ENCODE results near the gene DHX34.
"Not testable (repeated sequence)": the region's sequence is repeated elsewhere in the genome, so short reads cannot be mapped to it uniquely, and the experiment has no call there.

Gene DHX34

DNA sequence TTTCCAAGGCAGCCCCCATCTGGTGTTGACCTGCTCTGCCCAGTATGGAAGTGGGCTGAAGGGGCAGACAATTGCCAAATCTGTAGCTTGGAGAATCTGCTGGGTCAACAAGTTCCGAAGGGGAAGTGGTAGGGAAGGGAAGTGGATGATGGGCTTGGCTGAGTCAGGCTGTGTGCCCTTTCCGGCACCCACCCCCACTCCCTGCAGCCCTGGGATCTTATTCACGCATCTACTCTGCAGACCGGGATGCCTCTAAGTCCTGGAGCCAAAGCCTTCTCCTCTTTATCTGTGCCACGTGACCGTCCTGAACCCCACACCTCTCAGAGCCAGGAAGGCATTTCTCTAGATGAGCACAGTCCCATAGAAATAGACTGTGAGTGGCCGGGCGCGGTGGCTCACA is 24.6 kb upstream of the DHX34 start:
- DNase-seq (ENCODE audit: low spot score) = no peak

DNA sequence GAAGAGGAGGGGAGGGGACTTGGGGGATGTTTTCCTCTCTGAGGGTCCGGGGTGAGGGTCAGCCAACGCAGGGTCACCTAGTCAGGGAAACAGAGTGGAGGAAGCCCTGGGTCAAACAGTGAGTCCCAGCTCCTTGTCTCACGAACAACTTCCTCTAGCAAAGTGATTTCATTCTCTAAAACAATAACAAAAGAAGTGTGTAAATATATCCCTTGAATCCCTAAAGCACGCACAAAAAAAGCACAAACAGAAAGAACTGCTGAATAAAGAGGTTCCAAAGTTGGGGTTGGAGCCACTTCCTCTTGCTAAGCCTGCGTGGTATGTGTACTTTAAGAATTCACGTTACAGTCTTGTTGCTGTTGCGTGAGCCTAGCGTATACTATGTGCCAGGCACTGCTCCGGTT is 18.6 kb upstream of the DHX34 start:
- DNase-seq (ENCODE audit: low spot score) = no peak

DNA sequence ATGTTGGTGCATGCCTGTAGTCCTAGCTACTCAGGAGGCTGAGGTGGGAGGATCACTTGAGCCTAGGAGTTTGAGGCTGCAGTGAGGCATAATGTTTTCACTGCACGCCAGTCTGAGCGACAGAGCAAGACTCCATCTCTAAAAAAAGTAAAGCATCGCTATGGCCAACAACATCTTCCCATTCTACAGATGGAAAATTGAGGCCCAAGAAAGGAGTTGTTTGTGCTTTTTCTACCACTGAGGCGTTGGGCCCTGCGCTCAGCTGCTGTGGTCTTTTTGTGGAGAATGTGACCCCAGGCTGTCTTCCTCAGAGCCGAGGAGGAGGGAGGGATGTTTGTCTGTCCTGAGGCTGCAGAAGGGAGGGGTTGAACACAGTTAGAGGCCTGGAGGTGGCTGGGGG is 17.6 kb upstream of the DHX34 start:
- DNase-seq (ENCODE audit: low spot score) = no peak

DNA sequence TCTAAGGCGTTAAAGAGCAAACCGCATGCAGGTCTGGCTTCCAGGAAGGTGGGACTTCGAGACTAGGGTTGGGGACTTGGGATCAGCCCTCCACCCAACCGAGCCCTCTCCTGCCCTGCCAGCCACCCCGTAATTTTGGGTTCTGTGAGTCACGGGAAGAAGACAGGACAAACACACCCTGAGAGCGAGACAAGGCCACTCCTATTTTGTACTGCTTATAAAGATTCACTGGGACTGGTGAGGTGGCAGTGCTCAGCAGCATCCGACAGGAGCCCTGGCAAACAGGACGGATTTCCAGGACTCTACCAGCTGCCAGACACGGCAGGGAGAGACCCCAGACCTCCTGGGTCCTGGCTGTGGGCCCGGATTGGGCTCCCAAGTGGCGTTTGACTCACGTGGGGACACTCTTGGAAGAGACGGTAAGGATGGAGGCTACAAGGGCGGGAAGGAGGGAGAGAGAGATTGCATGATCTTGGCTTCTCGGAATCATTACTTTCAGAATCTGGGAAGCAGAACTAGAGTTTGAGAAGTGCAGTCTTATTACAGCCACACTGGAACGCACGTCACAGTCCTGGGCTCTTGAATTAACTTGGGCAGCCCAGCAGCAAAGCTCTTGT is 17.1 kb upstream of the DHX34 start, which contains the start of gene C5AR2:
Gene C5AR2 (plus strand): TSS at position 245 of the 617 bp plus-strand sequence. CDS start 8,625 bp downstream, outside the sequence.
- no peak for DNase-seq (ENCODE audit: low spot score)

DNA sequence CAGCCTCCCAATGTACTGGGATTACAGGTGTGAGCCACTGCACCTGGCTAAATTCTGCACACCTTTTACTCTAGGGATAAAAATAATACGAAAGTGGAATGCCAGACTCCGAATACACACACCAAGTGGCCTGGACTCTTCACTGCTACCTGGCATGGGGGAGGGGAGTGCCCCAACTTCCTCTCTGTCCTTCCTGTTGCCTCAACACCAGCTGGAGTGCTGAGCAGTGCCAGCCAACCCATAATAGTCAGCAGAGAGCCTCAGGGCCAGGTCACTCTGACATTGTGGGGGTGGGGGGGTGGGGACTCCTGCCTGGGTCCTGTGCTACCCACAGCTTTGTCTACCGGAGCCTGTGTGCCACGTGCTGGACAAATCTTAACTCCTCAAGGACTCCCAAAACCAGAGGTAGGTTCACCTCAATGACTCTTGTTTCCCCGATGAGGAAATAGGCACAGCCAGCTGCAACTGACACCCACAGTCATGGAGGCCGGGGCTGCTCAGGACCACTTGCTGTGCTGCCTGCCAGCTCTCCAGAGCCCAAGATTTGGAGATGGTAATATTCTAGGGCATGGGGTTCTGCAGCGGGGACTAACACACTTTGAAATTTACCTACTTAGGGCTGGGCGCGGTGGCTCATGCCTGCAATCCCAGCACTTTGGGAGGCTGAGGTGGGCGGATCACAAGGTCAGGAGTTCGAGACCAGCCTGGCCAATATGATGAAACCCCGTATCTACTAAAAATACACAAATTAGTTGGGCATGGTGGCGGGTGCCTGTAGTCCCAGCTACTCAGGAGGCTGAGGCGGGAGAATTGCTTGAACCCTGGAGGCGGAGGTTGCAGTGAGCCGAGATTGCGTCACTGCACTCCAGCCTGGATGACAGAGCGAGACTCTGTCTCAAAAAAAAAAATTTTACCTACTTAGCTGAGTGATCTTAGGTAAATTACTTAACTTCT is 12.1 kb upstream of the DHX34 start:
- not testable (repeated sequence) for DNase-seq (ENCODE audit: low spot score)

DNA sequence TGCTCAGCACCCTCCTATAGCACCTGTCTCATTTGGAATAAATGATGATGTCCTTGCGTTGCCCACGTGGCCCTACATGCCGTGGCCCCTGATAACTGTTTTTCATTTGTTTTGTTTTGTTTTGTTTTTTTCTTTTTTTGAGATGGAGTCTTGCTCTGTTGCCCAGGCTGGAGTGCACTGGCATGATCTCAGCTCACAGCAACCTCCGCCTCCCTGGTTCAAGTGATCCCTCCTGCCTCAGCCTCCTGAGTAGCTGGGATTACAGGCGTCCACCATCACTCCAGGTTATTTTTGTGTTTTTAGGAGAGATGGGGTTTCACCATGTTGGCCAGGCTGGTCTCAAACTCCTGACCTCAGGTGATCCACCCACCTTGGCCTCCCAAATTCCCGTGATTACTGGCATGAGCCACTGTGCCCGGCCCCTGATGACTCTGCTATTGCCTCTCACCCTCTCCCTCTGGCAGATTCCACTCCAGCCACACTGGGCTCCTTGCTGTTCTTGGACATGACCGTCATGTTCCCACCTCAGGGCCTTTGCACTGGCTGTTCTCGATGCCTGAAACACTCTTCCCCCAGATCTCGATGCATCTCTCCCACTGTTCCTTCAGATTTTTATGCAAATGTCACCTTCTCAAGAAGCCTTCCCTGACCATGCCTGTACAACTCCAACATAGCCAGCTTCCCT is 9.8 kb upstream of the DHX34 start:
- no peak for DNase-seq (ENCODE audit: low spot score)

DNA sequence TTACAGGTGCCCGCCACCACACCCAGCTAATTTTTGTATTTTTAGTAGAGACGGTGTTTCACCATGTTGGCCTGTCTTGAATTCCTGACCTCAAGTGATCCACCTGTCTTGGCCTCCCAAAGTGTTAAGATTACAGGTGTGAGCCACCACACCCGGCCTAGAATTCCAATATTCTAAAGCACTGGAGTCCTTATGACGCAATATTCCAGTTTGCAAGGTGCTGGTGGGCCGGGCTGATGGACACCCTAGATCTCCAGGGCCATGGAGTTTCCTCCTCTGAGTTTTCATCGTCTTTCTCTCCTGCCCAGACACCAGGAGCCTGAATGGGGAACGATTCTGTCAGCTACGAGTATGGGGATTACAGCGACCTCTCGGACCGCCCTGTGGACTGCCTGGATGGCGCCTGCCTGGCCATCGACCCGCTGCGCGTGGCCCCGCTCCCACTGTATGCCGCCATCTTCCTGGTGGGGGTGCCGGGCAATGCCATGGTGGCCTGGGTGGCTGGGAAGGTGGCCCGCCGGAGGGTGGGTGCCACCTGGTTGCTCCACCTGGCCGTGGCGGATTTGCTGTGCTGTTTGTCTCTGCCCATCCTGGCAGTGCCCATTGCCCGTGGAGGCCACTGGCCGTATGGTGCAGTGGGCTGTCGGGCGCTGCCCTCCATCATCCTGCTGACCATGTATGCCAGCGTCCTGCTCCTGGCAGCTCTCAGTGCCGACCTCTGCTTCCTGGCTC is 8.5 kb upstream of the DHX34 start:
- no peak for DNase-seq (ENCODE audit: low spot score)

DNA sequence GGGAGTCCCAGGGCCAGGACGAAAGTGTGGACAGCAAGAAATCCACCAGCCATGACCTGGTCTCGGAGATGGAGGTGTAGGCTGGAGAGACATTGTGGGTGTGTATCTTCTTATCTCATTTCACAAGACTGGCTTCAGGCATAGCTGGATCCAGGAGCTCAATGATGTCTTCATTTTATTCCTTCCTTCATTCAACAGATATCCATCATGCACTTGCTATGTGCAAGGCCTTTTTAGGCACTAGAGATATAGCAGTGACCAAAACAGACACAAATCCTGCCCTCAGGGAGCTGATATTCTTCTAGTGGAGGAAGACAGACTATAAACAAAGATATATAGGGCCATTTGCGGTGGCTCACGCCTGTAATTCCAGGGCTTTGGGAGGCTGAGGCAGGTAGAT is 7.4 kb upstream of the DHX34 start:
- DNase-seq (ENCODE audit: low spot score) = no peak

DNA sequence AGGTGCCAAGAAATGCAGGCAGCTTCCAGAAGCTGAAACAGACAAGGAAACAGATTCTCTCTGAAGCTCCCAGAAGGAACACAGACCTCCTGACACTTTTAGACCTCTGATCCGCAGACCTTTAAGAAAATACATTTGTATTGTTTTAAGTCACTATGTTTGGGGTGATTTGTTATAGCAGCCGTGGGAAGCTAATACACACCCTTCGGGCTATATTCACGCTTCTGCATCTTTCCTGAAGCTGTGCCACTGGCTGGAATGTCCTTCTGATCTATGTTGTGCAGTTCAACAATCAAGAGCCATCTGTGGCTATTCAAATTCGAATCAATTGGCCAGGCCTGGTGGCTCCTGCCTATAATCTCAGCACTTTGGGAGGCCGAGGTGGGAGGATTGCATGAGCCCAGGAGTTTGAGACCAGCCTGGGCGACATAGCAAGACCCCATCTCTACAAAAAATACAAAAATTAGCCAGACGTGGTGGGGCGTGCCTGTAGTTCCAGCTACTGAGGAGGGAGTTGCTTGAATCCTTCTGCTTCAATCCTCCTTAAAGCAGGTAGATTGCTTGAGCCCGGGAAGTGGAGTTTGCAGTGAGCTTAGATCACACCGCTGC is 5.8 kb upstream of the DHX34 start:
- no peak for DNase-seq (ENCODE audit: low spot score)

DNA sequence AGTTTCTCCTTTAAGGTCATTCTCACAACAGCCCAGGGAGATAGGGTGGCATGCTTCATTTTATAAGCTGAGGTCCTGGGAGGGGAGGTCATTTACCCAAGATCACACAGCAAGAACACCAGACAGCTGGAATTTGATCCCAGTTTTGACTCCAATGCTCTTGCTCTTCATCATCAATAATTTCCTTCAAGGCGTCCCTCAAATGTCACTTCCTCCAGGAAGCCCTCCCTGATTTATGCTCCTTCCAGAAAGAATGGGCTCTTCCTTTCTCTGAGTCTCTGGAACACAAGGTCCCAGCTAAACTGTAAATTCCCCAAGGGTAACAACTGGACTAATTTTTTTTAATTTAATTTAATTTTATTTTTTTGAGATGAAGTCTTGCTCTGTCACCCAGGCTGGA is 4.7 kb upstream of the DHX34 start:
- no peak for DNase-seq (ENCODE audit: low spot score)

DNA sequence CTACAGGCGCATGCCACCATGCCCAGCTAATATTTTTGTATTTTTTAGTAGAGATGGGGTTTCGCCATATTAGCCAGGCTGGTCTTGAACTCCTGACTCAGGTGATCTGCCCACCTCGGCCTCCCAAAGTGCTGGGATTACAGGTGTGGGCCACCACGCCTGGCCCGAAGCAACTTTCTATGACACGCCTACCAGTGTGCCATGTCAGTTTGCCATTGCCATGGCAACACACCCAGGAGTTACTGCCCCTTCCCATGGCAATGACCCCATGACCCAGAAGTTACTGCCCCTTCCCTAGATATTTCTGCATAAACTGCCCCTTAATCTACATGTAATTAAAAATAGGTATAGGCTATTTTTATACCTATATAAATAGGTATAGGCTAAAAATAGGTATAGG is 3.1 kb upstream of the DHX34 start:
- not testable (repeated sequence) for DNase-seq (ENCODE audit: low spot score)

DNA sequence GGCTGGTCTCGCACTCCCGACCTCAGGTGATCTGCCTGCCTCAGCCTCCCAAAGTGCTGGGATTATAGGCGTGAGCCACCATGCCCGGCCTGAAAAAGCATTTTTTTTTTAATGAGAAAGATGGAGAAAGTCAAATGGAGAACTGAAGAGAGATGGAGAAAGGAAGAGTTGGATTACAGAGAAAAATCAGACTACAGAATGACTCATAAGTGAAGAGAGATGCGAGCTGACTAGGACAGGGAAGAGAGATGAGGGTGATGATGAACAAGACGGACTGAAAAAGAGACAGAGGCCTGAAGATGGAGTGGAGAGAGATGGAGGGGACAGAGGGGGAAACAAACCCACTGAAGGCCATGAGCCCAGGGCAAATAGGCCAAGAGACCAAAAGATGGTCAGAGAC is 1.5 kb downstream of the DHX34 start:
- no peak for DNase-seq (ENCODE audit: low spot score)

DNA sequence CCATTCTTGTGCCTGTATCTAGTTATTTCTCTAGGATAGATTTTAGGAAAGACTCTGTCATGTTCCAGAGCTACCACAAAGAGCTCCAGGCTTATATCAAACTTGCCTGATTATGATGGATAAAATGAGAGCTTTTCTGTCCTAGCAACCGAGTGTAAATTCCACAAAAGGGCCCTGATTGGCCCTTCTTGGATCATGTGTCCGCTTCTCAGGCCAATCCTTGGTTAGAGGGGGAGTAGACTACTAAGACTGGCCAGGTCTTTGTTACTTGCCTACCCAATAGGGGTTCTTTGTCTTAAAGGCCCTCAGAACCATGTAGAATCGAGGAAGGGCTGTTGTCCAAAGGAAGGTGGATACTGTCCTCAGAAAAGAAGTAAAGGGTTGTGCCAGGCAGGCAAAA is 2.4 kb downstream of the DHX34 start:
- DNase-seq (ENCODE audit: low spot score) = peak; percentile 68

DNA sequence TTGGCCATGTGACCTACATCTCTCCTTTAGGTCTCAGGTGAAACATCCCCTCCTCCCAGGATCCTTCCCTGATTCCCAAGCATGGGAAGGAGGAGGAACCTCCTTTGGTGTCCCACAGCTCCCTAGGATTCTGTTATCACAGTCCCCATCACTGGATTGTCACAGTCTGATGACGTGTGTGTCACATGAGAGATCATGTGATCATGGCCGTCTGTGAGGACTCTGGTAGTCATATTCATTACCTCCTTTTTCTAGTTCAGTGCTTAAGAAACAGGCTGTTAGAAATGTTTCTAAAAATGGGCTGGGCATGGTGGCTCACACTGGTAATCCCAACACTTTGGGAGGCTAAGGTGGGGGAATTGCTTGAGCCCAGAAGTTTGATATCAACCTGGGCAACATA is 3.0 kb downstream of the DHX34 start:
- DNase-seq (ENCODE audit: low spot score) = no peak

DNA sequence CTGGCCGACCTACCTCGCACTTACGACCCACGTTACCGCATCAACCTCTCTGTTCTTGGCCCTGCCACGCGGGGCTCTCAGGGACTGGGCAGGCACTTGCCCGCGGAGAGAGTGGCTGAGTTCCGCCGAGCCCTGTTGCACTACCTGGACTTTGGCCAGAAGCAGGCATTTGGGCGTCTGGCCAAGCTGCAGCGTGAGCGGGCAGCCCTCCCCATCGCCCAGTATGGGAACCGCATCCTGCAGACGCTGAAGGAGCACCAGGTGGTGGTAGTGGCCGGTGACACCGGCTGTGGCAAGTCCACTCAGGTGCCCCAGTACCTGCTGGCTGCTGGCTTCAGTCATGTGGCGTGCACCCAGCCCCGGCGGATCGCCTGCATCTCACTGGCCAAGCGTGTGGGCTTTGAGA is 4.2 kb downstream of the DHX34 start:
- DNase-seq (ENCODE audit: low spot score) = no peak

DNA sequence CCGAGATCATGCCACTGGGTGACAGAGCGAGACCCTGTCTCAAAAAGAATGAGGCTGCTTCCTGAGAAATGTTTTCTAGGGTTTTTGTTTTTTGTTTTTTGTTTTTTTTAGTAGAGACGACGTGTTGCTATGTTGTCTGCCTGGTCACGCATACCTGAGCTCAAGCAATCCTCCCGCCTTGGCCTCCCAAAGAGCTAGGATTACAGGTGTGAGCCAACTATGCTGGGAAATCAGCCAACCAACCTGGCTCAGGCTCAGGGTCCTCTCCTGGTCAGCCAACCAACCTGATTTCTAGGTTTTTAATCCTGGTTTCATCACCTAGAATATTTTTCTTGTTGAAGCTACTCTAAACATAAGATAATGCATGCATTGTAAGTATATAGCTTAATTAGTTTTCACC is 7.8 kb downstream of the DHX34 start:
- DNase-seq (ENCODE audit: low spot score) = no peak

DNA sequence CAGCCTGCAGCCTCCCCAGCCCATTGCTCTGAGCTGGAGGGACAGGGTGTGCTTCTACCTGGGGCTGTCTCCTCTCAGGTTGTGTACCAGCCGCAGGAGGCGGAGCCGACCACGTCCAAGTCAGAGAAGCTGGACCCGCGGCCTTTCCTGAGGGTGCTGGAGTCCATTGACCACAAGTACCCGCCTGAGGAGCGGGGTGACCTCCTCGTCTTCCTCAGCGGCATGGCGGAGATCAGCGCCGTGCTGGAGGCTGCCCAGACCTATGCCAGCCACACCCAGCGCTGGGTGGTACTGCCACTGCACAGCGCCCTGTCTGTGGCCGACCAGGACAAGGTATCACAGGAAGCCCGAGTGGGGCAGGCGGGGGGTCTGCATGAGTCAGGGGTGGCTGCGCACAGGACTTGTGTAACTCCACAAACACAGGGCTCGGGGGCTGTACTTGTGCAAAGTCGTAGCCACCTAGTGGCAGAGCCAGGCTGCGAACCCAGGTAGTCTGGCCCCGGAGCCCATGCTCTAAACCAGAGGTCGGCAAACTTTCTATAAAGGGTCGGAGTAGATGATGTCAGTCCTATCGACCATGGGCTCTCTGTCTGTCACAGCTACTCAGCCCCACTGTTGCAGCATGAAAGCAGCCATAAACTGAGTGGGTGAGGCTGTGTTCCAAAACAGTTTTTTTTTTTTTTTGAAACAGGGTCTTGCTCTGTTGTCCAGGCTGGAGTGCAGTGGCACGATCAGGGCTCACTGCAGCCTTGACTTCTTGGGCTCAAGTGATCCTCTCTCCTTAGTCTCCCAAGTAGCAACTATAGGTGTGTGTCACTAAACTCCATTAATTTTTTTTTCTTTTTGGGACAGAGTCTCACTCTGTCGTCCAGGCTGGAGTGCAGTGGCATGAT is 8.9 kb downstream of the DHX34 start:
- no peak for DNase-seq (ENCODE audit: low spot score)

DNA sequence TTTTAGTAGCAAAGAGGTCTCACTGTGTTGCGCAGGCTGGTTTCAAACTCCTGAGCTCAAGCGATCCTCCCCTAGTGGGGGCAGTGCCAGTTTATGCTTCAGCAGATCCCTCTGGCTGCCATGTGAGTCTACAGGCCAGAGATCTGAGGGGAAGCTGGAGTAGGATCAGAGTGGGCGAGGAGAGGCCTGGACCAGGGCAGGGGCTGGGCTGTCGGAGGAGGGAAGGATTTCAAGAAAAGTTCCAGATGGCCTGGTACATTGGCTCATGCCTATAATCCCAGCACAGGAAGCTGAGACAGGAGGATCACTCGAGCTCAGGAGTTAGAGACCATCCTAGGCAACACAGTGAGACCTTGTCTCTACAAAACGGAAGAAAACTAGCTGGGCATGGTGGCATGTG is 9.8 kb downstream of the DHX34 start:
- no peak for DNase-seq (ENCODE audit: low spot score)

DNA sequence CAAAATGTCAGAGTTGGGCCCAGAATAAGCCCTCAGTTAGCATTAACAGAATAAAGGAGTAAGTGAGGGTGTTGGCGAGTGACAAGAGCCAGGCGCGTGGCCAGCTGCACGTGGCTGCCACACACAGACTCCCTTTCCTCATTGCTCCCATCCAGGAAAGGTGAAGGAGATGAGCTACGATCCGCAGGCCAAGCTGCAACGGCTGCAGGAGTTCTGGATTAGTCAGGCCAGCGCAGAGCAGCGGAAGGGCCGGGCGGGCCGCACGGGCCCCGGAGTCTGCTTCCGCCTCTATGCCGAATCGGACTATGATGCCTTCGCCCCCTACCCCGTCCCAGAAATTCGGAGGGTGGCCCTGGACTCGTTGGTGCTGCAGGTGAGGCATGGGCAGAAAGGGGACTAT is 13.2 kb downstream of the DHX34 start:
- DNase-seq (ENCODE audit: low spot score) = no peak

DNA sequence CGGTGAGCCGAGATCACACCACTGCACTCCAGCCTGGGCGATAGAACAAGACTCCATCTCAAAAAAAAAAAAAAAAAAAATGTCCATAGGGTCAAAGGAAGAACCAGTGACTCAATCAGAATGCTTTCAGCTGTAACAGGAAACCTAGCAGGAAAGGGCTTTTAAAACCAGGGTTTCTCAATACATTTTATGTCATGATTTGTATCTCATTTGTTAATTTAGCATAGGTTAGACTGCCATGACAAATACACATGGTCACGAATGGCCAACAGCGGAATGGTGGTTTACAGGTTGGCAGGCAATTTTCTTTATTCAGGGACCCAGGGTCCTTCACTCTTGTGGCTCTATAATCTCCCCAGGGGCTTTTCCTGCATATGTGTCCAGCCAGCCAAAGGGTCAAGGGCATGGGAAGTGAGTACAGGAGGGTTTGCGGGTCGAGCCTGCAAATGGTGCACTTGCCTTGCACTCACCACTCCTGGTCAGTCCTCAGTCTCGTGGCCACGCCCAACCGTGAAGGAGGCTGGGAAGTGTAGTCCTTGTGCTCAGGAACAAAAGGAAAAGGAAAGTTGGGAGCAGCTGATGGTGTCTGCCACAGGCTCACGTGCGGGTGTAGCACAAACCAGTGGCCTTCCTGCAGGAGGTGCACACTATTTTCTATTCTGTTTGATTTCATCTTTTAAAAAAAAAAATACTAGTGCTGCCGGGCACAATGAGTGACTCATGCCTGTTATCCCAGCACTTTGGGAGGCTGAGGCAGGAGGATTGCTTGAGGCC is 14.8 kb downstream of the DHX34 start:
- DNase-seq (ENCODE audit: low spot score) = no peak

All from COLO829 (cell line).